NB4 (cell line): ENCODE results near the gene ATP2B1.

ENCODE experiments used
- DNase-seq: peaks from one replicate; pipeline ENCODE4 v3.0.0; 2010; ENCODE audit warnings: low read depth
- H3K4me3 ChIP-seq: one replicate; pipeline ENCODE4 v1.5.1; 2011; ENCODE audit warnings: mild to moderate bottlenecking, low read depth, low read length, moderate library complexity
- CTCF ChIP-seq: IDR thresholded peaks from one replicate; pipeline ENCODE4 v1.5.1; 2012; ENCODE audit warnings: low read depth, low read length
- MAX ChIP-seq: IDR thresholded peaks from 2 replicates; pipeline ENCODE4 v1.6.1; 2011; ENCODE audit warnings: low read depth, low read length
- MYC ChIP-seq: IDR thresholded peaks from 2 replicates; pipeline ENCODE4 v1.6.1; 2011; ENCODE audit warnings: low read depth, low read length
- POLR2A ChIP-seq: IDR thresholded peaks from 2 replicates; pipeline ENCODE4 v1.6.1; 2011; ENCODE audit warnings: mild to moderate bottlenecking; ENCODE audit not compliant: insufficient read length; ENCODE audit errors: extremely low read depth

ATP2B1 gene

GRCh38 chr12:89709995-89710872, 1.6 kb upstream of the ATP2B1 start:
- peak overlapping the region; percentile 66 for H3K4me3 ChIP-seq
- DNase-seq: no peak
- TF ChIP-seq MAX (no peak), MYC (no peak), POLR2A (no peak), CTCF (no peak)

GRCh38 chr12:89709157-89709994, 738 bp upstream of the ATP2B1 start:
- TF ChIP-seq MYC (no peak; the same call in 1 of the 2 replicates), POLR2A (peak; percentile 57), MAX (peak; percentile 57)
- peak overlapping the region; percentile 66 for H3K4me3 ChIP-seq
- DNase-seq: peak; percentile 100

GRCh38 chr12:89707703-89708564, 704 bp downstream of the ATP2B1 start:
- no peak for TF ChIP-seq CTCF
- TF ChIP-seq POLR2A: no peak
- 0 out of 2 replicates have a peak, but pooled peaks have one; percentile 27 for TF ChIP-seq MYC
- peak; percentile 64 for DNase-seq

GRCh38 chr12:89706986-89707702, 1.5 kb downstream of the ATP2B1 start:
- DNase-seq: peak; percentile 35
- no peak for TF ChIP-seq CTCF
- no peak for TF ChIP-seq MAX
- no peak for TF ChIP-seq POLR2A
- TF ChIP-seq MYC: no peak
- peak overlapping the region; percentile 72 for H3K4me3 ChIP-seq

More at GRCh38 chr12:89707703-89708564, 704 bp downstream of the ATP2B1 start:
- peak overlapping the region; percentile 72 for H3K4me3 ChIP-seq

GRCh38 chr12:89706551-89706950, 2.1 kb downstream of the ATP2B1 start:
- DNase-seq: no peak
- peak overlapping the region; percentile 72 for H3K4me3 ChIP-seq
- TF ChIP-seq POLR2A: no peak
- TF ChIP-seq CTCF: no peak
- TF ChIP-seq MAX: no peak
- TF ChIP-seq MYC: no peak
